CD4-positive, alpha-beta T cell treated with Interleukin-12 subunit alpha and Interleukin-12 subunit beta, for 1 hour (primary cell): ENCODE measurements around the gene OR2K2.
"Not testable (repeated sequence)": the region's sequence is repeated elsewhere in the genome, so short reads cannot be mapped to it uniquely, and the experiment has no call there.

ENCODE experiments used
- DNase-seq: peaks from one replicate; pipeline ENCODE4 v3.0.0-alpha.2; 2020

Gene OR2K2

GRCh38 chr9:111297066-111297824 lies 32.8 kb downstream of the OR2K2 start:
- DNase-seq = no peak

- DNase-seq = no peak
Observed at GRCh38 chr9:111294691-111295451, 35.2 kb downstream of the OR2K2 start.

- DNase-seq = no peak
Observed at GRCh38 chr9:111287127-111287526, 42.9 kb downstream of the OR2K2 start.

GRCh38 chr9:111284703-111285102 lies 45.3 kb downstream of the OR2K2 start:
- DNase-seq = no peak

GRCh38 chr9:111282845-111283244 lies 47.2 kb downstream of the OR2K2 start:
- DNase-seq = no peak

GRCh38 chr9:111280795-111281194 lies 49.2 kb downstream of the OR2K2 start:
- DNase-seq = not testable (repeated sequence)
